UCSD-AML1 (cell line): ENCODE measurements around the gene HOXB1.

Source experiments
- DNase-seq: peaks from one replicate; lab custom pipeline; 2025; ENCODE audit not compliant: unreplicated experiment; lab: John Stamatoyannopoulos, UW

Gene HOXB1

GRCh38 chr17:48567646-48568354 is 37.0 kb upstream of the HOXB1 start:
- no peak for DNase-seq

- DNase-seq = no peak
These were observed 36.4 kb upstream of the HOXB1 start for GRCh38 chr17:48567209-48567608.

GRCh38 chr17:48566717-48567116 is 35.9 kb upstream of the HOXB1 start:
- no peak for DNase-seq

- DNase-seq = no peak
These were observed 35.3 kb upstream of the HOXB1 start for GRCh38 chr17:48565925-48566710.

GRCh38 chr17:48565022-48565554 is 34.3 kb upstream of the HOXB1 start:
- DNase-seq = no peak

GRCh38 chr17:48564188-48565021 is 33.6 kb upstream of the HOXB1 start:
- DNase-seq = no peak

- DNase-seq = no peak
These were observed 33.0 kb upstream of the HOXB1 start for GRCh38 chr17:48563867-48564187.

GRCh38 chr17:48563385-48563838 is 32.6 kb upstream of the HOXB1 start:
- DNase-seq = no peak

GRCh38 chr17:48562934-48563333 is 32.1 kb upstream of the HOXB1 start:
- no peak for DNase-seq

GRCh38 chr17:48561884-48562810 is 31.3 kb upstream of the HOXB1 start:
- no peak for DNase-seq

- DNase-seq = no peak
These were observed 29.3 kb upstream of the HOXB1 start for GRCh38 chr17:48559840-48560817.

- no peak for DNase-seq
These were observed 28.5 kb upstream of the HOXB1 start for GRCh38 chr17:48559122-48559839.

GRCh38 chr17:48558831-48559121 is 28.0 kb upstream of the HOXB1 start:
- no peak for DNase-seq

GRCh38 chr17:48558057-48558830 is 27.4 kb upstream of the HOXB1 start:
- DNase-seq = no peak

- DNase-seq = no peak
These were observed 26.0 kb upstream of the HOXB1 start for GRCh38 chr17:48556576-48557401.

GRCh38 chr17:48556229-48556575 is 25.4 kb upstream of the HOXB1 start:
- no peak for DNase-seq
